Mesenteric fat pad (tissue), 1 donor: ENCODE results near the gene ACTN3. TPM values are rescaled to one million over a fixed set of nuclear protein-coding genes. Genes with fewer than 3 reads are reported as not detected.
"Not testable (repeated sequence)": the region's sequence is repeated elsewhere in the genome, so short reads cannot be mapped to it uniquely, and the experiment has no call there.

Source experiments
- DNase-seq: peaks from one replicate; pipeline ENCODE4 v3.0.0-alpha.2; 2020; ENCODE audit warnings: low spot score
- long read RNA-seq: library from polyadenylated mRNA; unstranded; transcript quantifications from one replicate; pipeline ENCODE4 v2.0.0, GENCODE V29; 2020
- total RNA-seq: library from RNA; stranded (reverse); fragmentation: NEBNext Ultra II Directional; extraction: Animal tissue kit (Norgen Biotek cat#: 25700); gene quantifications from one replicate; pipeline ENCODE4 v1.2.1, GENCODE V29; 2021
- donor health status: DM: yes; HTN: yes; CAD: no.

The ACTN3 gene
- total RNA-seq: 0.10 TPM
- long read RNA-seq: 0 reads

GRCh38 chr11:66546368-66546965 is at the start of gene ACTN3:
ACTN3 (plus strand) TSS chr11:66546903; CDS start chr11:66546938, 35 bp downstream.
- no peak for DNase-seq

DNA sequence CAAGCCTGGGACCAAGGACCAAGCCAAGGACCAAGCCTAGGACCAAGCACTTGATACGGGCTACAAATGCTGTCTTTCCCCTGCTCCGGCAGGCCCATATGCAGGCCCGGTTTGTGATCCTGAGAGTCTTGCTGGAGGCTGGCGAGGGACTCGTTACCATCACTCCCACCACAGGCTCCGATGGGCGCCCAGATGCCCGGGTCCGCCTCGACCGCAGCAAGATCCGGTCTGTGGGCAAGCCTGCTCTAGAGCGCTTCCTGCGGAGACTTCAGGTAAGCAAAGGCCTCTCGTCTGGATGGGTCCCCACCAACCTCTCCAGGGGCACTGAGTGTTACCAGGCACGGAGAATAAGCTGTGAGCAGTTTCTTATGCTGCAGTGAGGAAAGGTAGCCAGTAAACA is 49.5 kb upstream of the ACTN3 start:
- DNase-seq: no peak

DNA sequence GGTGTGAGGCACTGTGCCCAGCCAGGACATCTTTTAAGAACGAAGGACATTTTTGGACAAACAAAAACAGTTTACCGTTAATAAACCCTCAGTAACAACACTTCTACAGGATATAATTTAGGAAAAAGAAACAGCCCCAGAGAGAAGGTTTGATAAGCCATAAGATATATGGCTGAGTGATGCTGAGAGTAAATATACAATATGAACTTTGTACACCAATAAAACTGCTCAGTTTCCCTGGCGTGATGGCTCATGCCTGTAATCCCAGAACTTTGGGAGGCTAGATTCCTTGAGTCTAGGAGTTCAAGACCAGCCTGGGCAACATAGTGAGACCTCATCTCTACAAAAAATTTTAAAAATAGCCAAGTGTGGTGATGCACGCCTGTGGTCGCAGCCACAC is 48.2 kb upstream of the ACTN3 start:
- DNase-seq: no peak

GRCh38 chr11:66505276-66505816 is 41.4 kb upstream of the ACTN3 start:
- DNase-seq: no peak

DNA sequence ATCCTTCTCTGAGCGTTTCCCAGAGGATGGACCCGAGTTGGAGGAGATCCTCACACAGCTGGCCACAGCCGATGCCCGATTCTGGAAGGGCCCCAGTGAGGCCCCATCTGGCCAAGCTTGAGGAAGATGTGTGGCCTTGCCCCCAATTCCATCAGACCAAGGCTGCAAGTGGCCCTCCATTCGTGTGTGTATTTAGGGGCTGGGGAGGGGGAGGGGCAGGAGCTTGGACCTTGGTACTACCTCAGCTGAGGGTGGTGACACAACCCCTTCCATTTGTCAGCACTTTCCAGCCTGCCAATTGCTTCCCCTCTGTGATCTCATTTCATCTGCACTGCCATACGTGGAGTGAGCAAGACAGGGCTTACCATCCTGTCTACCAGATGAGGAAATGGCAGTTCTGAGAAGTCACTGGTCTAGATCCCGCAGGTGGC is 37.6 kb upstream of the ACTN3 start:
- DNase-seq: no peak

DNA sequence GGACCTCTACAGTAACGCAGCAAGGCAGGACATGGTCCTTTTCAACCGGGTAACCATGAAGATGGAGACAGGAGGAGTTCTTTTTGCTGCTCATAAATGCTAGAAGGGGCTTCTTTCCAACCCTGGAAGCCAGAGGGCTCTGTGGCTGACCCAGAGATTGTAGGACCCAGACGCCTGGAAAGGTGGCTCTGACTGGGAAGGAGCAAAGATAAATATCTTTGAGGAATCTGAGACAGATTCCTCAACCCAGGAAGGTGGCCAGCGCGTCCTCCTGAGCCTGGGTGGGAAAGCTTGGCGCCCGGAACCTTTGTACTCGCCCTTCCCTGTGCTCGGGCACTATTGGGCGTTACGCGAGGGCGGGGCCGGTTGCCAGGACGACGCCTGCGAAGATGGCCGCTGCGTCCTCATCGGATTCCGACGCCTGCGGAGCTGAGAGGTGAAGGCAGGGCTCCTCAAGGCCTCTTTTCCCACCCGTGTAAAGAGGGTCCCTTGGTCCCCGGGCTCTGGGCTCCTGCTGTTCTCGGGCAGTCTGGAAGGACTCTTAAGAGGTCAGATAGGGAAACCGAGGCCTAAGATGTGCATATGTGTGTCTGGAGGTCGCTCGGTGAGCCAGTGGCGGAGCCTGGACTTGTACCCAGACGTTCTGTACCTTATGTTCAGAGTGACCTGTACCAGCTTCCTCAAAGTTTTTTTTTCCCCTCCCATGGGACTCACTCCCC is 36.3 kb upstream of the ACTN3 start, which contains the start of gene BBS1:
BBS1 (plus strand) TSS at position 365 of the 719 bp plus-strand sequence; CDS start at position 390, 25 bp downstream.
- peak; percentile 95 for DNase-seq

- DNase-seq: no peak
Measured at GRCh38 chr11:66510990-66511339, 35.7 kb upstream of the ACTN3 start.

DNA sequence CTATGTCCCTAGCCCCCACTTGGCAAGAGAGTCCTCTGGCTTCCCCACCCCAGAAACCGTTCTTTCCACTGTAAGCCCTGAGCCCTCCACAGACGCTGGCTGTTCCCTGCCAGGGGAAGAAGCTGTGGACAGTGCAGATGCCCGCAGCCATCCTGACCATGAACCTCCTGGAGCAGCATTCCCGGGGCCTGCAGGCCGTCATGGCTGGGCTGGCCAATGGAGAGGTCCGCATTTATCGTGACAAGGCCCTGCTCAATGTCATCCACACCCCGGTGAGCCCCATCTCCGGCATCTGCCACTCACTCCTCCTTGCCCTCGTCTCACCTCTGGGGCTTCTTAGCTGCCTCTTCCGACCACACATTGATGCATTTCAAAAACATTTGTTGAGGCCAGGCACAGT is 23.1 kb upstream of the ACTN3 start:
- DNase-seq: no peak

DNA sequence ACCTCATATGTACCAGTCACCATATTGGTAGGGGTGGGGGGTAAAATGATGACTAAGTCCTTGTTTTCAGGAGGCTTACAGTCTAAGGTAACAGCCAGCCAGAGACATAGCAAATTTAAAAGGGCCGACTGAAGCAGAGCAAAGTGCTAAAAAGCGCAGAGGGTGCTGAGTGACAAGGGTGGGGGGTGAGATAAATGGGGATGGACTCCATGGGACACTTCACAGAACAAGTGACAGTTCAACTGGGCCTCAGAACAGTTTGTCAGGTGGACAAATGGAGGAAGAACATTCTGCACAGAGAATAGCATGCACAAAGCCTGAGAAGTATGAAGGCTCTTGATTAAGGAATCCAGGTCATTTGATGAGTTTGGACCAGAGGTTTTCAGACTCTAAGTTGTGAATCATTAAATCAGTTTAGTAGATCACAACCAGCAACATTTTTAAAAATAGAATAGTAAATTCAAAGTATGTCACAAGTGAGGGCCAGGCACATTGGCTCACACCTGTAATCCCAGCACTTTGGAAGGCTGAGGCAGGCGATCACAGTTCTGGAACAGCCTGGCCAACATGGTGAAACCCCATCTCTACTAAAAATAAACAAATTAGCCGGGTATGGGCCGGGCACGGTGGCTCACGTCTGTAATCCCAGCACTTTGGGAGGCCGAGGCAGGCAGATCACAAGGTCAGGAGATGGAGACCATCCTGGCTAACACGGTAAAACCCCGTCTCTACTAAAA is 22.2 kb upstream of the ACTN3 start:
- no peak for DNase-seq

GRCh38 chr11:66529069-66529468 is 17.6 kb upstream of the ACTN3 start:
- no peak for DNase-seq

- DNase-seq: no peak
Measured at GRCh38 chr11:66529655-66530054, 17.0 kb upstream of the ACTN3 start.

DNA sequence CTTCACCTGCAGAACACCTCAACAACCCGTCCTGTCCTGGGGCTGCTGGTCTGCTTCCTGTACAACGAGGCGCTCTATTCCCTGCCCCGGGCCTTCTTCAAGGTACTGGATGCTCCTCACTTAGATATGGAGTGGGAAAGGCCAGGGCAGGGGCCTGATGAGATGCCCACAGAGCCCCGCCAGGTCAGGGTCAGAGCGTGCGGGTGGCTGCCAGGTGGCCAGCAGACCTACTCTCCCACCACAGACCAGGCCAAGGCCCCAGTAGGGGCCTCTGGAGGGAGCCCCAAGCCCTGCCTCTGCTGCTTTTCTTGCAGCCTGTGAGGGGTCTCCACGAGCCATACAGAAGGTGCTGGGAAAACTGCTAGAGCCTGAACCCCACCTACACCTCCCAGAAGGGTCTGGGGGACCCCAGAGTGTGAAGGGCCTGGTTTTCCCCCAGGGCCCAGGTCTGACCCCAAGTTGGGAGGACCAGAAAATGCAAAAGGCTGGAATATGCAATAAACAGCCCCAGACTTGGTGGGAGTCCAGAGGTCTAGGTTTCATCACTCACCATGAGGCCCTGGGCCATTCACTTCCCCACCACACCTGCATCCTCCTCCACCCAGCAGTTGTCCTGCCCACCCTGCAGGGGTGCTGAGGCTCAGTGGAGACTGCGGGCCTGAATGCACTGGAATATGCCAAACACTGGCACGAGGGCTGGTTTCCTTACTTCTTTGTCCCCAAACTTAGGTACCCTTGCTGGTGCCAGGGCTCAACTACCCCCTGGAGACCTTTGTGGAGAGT is 15.6 kb upstream of the ACTN3 start:
- no peak for DNase-seq

GRCh38 chr11:66531841-66532240 is 14.9 kb upstream of the ACTN3 start:
- no peak for DNase-seq

DNA sequence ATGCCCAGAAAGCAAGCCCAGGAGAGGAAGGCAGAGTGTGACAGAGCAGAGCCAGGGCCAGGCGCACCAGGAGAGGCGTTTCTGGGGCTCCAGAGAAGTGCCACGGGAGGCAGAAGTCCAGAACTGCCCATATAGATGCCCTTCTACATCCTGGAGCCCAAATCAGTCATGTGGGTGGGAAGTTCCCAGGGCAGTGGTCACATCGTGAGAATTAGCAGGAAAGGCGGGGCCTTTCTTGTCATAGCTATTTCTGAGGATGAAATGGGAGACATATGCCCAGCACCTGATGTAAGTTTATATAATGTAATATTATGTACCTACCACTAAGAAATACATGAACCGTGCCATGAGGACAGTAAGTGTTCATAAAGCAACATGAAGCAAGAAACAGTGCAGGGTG is 13.9 kb upstream of the ACTN3 start:
- DNase-seq: no peak

GRCh38 chr11:66539170-66539869 is 7.4 kb upstream of the ACTN3 start:
- no peak for DNase-seq

DNA sequence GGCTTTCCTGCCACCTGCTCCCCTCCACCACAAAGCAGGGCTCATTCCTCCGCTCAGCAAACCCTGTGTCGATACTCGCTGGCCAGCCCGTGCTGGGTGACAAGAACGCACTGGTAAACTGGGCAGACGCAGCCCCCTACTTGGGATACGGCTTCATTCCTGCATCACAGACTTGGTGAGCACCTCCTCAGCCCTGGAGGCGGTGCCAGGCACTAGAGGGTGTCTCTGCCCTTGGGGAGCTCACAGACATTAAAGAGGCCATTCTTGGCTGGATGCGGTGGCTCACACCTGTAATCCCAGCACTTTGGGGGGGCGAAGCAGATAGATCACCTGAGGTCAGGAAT is 6.9 kb upstream of the ACTN3 start:
- DNase-seq: no peak

- not testable (repeated sequence) for DNase-seq
Measured at GRCh38 chr11:66540598-66540997, 6.1 kb upstream of the ACTN3 start.

DNA sequence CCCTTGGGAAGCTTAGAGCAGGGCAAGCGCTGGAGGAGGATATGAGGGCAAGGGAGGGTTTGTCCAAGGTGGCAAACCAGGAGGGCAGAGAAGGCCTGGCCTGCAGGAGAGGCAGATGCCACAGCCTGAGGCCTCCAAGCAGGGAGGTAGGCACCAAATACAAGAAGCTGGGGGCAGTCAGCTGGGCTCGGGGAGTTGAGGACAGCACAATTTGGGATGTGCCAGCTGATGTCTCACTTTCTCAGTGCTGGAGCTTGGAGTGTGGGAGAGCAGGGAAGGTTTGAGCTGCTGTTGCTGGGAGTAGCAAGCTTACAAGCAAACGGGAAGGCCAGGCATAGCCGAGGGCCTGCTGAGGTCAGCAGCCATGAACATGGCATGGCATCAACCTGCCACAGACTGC is 4.8 kb upstream of the ACTN3 start:
- no peak for DNase-seq

DNA sequence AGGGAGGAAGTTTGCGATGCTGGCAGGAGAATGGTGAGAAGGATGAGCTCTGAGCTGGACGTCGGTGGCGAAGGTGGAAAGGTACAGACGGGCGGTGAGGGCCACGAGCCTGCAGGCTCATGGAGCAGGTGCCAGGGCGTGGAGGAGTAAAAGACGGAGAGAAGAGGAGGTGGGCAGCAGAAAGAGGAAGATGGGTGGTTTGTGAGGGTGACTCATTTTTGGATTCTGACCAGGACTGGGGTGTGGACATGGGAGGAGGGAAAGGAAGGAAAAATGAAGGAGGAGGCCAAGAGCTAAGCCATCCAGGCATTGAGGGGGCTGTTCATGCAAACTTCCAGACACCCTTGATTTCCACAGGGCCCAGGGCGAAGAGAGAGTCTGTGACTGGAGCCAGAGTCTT is 4.3 kb upstream of the ACTN3 start:
- DNase-seq: no peak

- DNase-seq: no peak
Measured at GRCh38 chr11:66543263-66544107, 3.2 kb upstream of the ACTN3 start.
